ENCODE data around the gene PHRF1.
A peak's percentile ranks its signal among the peaks of the same experiment; 100 is the strongest.

PHRF1 gene

GRCh38 chr11:623999-624704 lies 47.9 kb downstream of the PHRF1 start:
- no peak overlapping the region for H3K4me3 ChIP-seq (ENCODE audit: low read length)
- DNase-seq (ENCODE audit: low read depth), result peak; percentile 18
- TF ChIP-seq CTCF (conservative IDR thresholded peaks at IDR 0.05; ENCODE audit: low read length), result no peak

- no peak for TF ChIP-seq CTCF (conservative IDR thresholded peaks at IDR 0.05; ENCODE audit: low read length)
- DNase-seq (ENCODE audit: low read depth), result no peak
- H3K4me3 ChIP-seq (ENCODE audit: low read length), result no peak within 1 kb of the TSS
These were observed 48.7 kb downstream of the PHRF1 start, which contains the start of gene CDHR5 for GRCh38 chr11:624705-625635. CDHR5 (minus strand) TSS chr11:624955; CDS start chr11:624902, 53 bp downstream.

GRCh38 chr11:625636-626268 lies 49.5 kb downstream of the PHRF1 start:
- TF ChIP-seq CTCF (conservative IDR thresholded peaks at IDR 0.05; ENCODE audit: low read length), result no peak
- no peak overlapping the region for H3K4me3 ChIP-seq (ENCODE audit: low read length)
- no peak for DNase-seq (ENCODE audit: low read depth)

GRCh38 chr11:626475-627307 lies 50.4 kb downstream of the PHRF1 start, which contains the start of gene SCT:
SCT (minus strand) TSS chr11:627181; CDS start chr11:627143, 38 bp downstream.
- no peak within 1 kb of the TSS for H3K4me3 ChIP-seq (ENCODE audit: low read length)
- TF ChIP-seq CTCF (conservative IDR thresholded peaks at IDR 0.05; ENCODE audit: low read length), result no peak
- no peak for DNase-seq (ENCODE audit: low read depth)

- DNase-seq (ENCODE audit: low read depth), result no peak
- TF ChIP-seq CTCF (conservative IDR thresholded peaks at IDR 0.05; ENCODE audit: low read length), result no peak
- H3K4me3 ChIP-seq (ENCODE audit: low read length), result no peak overlapping the region
These were observed 51.0 kb downstream of the PHRF1 start for GRCh38 chr11:627308-627576.

GRCh38 chr11:628056-628455 lies 51.8 kb downstream of the PHRF1 start:
- TF ChIP-seq CTCF (conservative IDR thresholded peaks at IDR 0.05; ENCODE audit: low read length), result no peak
- no peak overlapping the region for H3K4me3 ChIP-seq (ENCODE audit: low read length)
- no peak for DNase-seq (ENCODE audit: low read depth)
